IPS-11a (cell line): Measurements from ENCODE around the gene PLD1.

Experiments used
- H3K4me3 ChIP-seq: one replicate; pipeline ENCODE4 v1.5.1; 2013; ENCODE audit warnings: low read depth, low read length, control low read depth

PLD1 gene

GRCh38 chr3:171797265-171797679 lies 13.0 kb downstream of the PLD1 start:
- H3K4me3 ChIP-seq, result no peak overlapping the region

GRCh38 chr3:171796625-171797264 lies 13.5 kb downstream of the PLD1 start:
- H3K4me3 ChIP-seq, result no peak overlapping the region

GRCh38 chr3:171792531-171792930 lies 17.8 kb downstream of the PLD1 start:
- H3K4me3 ChIP-seq, result no peak overlapping the region

GRCh38 chr3:171791692-171792076 lies 18.6 kb downstream of the PLD1 start:
- no peak overlapping the region for H3K4me3 ChIP-seq

- no peak overlapping the region for H3K4me3 ChIP-seq
These were observed 19.2 kb downstream of the PLD1 start for GRCh38 chr3:171790898-171791691.

- H3K4me3 ChIP-seq, result no peak overlapping the region
These were observed 19.7 kb downstream of the PLD1 start for GRCh38 chr3:171790574-171790897.

- no peak overlapping the region for H3K4me3 ChIP-seq
These were observed 20.4 kb downstream of the PLD1 start for GRCh38 chr3:171789759-171790505.

GRCh38 chr3:171788546-171789351 lies 21.5 kb downstream of the PLD1 start:
- H3K4me3 ChIP-seq, result no peak overlapping the region

GRCh38 chr3:171786997-171787396 lies 23.3 kb downstream of the PLD1 start:
- no peak overlapping the region for H3K4me3 ChIP-seq

- no peak overlapping the region for H3K4me3 ChIP-seq
These were observed 25.3 kb downstream of the PLD1 start for GRCh38 chr3:171784937-171785336.

- no peak overlapping the region for H3K4me3 ChIP-seq
These were observed 25.9 kb downstream of the PLD1 start for GRCh38 chr3:171784387-171784786.

- H3K4me3 ChIP-seq, result no peak overlapping the region
These were observed 26.7 kb downstream of the PLD1 start for GRCh38 chr3:171783626-171784025.

GRCh38 chr3:171783086-171783485 lies 27.2 kb downstream of the PLD1 start:
- H3K4me3 ChIP-seq, result no peak overlapping the region

- no peak overlapping the region for H3K4me3 ChIP-seq
These were observed 27.7 kb downstream of the PLD1 start for GRCh38 chr3:171782617-171783016.

- no peak overlapping the region for H3K4me3 ChIP-seq
These were observed 28.6 kb downstream of the PLD1 start for GRCh38 chr3:171781711-171782127.

- H3K4me3 ChIP-seq, result no peak overlapping the region
These were observed 31.8 kb downstream of the PLD1 start for GRCh38 chr3:171778493-171778892.

GRCh38 chr3:171777596-171777995 lies 32.7 kb downstream of the PLD1 start:
- no peak overlapping the region for H3K4me3 ChIP-seq

- H3K4me3 ChIP-seq, result no peak overlapping the region
These were observed 33.3 kb downstream of the PLD1 start for GRCh38 chr3:171776839-171777583.

- no peak overlapping the region for H3K4me3 ChIP-seq
These were observed 33.9 kb downstream of the PLD1 start for GRCh38 chr3:171776411-171776810.

- no peak overlapping the region for H3K4me3 ChIP-seq
These were observed 34.3 kb downstream of the PLD1 start for GRCh38 chr3:171775943-171776342.
